H1 (cell line): ENCODE data around the gene ROS1.

Source experiments
- ATF3 ChIP-seq: IDR thresholded peaks from 2 replicates; pipeline ENCODE4 v1.6.1; 2011; ENCODE audit warnings: low read depth, mild to moderate bottlenecking, low read length; ENCODE audit not compliant: insufficient read depth
- CBX8 ChIP-seq: fragments of 300-800, 300-1000 bp; sonication (generic); IDR thresholded peaks from 2 replicates; pipeline ENCODE4 v1.7.1; 2016; ENCODE audit warnings: low read depth, low read length, borderline replicate concordance
- CREB1 ChIP-seq: IDR thresholded peaks from 2 replicates; pipeline ENCODE4 v1.6.1; 2012; ENCODE audit warnings: inconsistent platforms
- CTCF ChIP-seq, 3 experiments: IDR thresholded peaks; 1 replicate in 2 of 3; 2 replicates in 1 of 3; pipeline versions ENCODE4 v1.5.1 to v1.6.1; 2011; ENCODE audit warnings: low read length in 3 of 3, mild to moderate bottlenecking in 3 of 3, inconsistent platforms in 2 of 3, low read depth in 1 of 3, moderate library complexity in 1 of 3; ENCODE audit not compliant: insufficient read depth in 1 of 3; ENCODE audit errors: control extremely low read depth in 1 of 3
- MAFK ChIP-seq: IDR thresholded peaks from 2 replicates; pipeline ENCODE4 v1.6.1; 2012; ENCODE audit warnings: low read depth, mild to moderate bottlenecking, improper control_type of control experiment, low read length
- MAX ChIP-seq: IDR thresholded peaks from 2 replicates; pipeline ENCODE4 v1.6.1; 2012; ENCODE audit warnings: inconsistent platforms
- POLR2AphosphoS5 ChIP-seq: IDR thresholded peaks from 2 replicates; pipeline ENCODE4 v1.6.1; 2011; ENCODE audit warnings: low read depth, low read length
- SP1 ChIP-seq: IDR thresholded peaks from 2 replicates; pipeline ENCODE4 v1.6.1; 2011; ENCODE audit warnings: low read depth, low read length
- SUZ12 ChIP-seq: fragments of 200-600 bp; sonication (generic); IDR thresholded peaks from 2 replicates; pipeline ENCODE4 v1.6.1; 2012; ENCODE audit warnings: mild to moderate bottlenecking, inconsistent platforms, low read length, moderate library complexity, mixed read lengths
- TAF1 ChIP-seq: IDR thresholded peaks from 2 replicates; pipeline ENCODE4 v1.6.1; 2011; ENCODE audit warnings: mild to moderate bottlenecking, low read depth, low read length

- TF ChIP-seq CTCF (IDR thresholded peaks at IDR 0.05; ENCODE audit: control extremely low read depth in 1 of 3, insufficient read depth in 1 of 3, low read depth in 1 of 3, low read length in 3 of 3) (no peak), ATF3 (no peak), CBX8 (no peak), TAF1 (no peak), SP1 (no peak), MAFK (no peak), CREB1 (no peak), POLR2AphosphoS5 (no peak), SUZ12 (no peak), MAX (no peak)
These were observed 74.2 kb downstream of the ROS1 start for GRCh38 chr6:117351521-117351920.
